Liver (tissue), 3 donors: Measurements from ENCODE around the gene CD34.

Experiments
- GABPA ChIP-seq, 2 donors: IDR thresholded peaks in 1 of 2; conservative IDR thresholded peaks in 1 of 2; 2 replicates each; pipeline ENCODE4 v1.6.1; 2016; ENCODE audit warnings: antibody characterized with exemption in 2 of 2, mild to moderate bottlenecking in 1 of 2, moderate library complexity in 1 of 2
- RXRA ChIP-seq, 2 donors: IDR thresholded peaks; 2 replicates each; pipeline ENCODE4 v1.6.1; 2017 to 2018; ENCODE audit warnings: antibody characterized with exemption in 2 of 2, mild to moderate bottlenecking in 1 of 2
- TF ChIP-seq, protein P1 (sequence below): IDR thresholded peaks from 2 replicates; pipeline ENCODE4 v1.6.1; 2016; ENCODE audit warnings: antibody characterized with exemption
- TF ChIP-seq, protein P2 (sequence below): fragments of 150-350 bp; IDR thresholded peaks from 2 replicates; pipeline ENCODE4 v1.5.1; 2017; ENCODE audit warnings: improper control_type of control experiment, low read depth, low read length; ENCODE audit not compliant: missing input control
- donor health status: healthy.
- donor health status: healthy.

DNA sequence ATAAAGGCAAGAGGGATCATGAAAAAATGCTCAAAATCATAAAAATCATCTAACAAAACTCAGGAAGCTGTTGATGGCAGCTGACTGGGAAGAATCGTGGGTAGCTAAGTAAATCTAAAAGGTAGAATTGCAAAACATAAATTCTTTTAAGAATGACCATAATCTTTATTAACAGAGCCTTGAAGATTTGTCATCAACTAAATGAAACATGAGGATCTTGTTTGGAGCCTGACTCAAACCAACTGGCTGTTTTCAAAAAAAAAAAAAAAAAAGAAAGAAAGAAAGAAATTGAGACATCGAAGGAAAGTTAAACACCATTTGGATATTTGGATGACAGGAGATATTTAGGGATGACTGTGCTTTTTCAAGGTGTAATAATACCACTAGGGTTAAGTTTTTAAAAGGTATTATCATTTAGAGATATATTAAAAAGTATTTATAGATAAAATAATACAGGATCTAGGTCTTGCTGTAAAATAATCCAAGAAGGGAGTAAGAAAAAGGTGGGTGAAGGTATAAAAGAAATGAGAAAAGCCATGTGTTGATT, 48.6 kb downstream of the CD34 start:
- TF ChIP-seq, protein P1, sequence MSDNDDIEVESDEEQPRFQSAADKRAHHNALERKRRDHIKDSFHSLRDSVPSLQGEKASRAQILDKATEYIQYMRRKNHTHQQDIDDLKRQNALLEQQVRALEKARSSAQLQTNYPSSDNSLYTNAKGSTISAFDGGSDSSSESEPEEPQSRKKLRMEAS: no peak
- no peak for TF ChIP-seq RXRA (IDR thresholded peaks at IDR 0.05)
- TF ChIP-seq, protein P2, sequence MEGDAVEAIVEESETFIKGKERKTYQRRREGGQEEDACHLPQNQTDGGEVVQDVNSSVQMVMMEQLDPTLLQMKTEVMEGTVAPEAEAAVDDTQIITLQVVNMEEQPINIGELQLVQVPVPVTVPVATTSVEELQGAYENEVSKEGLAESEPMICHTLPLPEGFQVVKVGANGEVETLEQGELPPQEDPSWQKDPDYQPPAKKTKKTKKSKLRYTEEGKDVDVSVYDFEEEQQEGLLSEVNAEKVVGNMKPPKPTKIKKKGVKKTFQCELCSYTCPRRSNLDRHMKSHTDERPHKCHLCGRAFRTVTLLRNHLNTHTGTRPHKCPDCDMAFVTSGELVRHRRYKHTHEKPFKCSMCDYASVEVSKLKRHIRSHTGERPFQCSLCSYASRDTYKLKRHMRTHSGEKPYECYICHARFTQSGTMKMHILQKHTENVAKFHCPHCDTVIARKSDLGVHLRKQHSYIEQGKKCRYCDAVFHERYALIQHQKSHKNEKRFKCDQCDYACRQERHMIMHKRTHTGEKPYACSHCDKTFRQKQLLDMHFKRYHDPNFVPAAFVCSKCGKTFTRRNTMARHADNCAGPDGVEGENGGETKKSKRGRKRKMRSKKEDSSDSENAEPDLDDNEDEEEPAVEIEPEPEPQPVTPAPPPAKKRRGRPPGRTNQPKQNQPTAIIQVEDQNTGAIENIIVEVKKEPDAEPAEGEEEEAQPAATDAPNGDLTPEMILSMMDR: no peak
- no peak for TF ChIP-seq GABPA (IDR thresholded peaks at IDR 0.05 in 1 of 2, conservative IDR thresholded peaks at IDR 0.05 in 1 of 2)
